Tibial artery (tissue), 4 donors: ENCODE measurements around the gene TMEM266.
"Not testable (repeated sequence)": the region's sequence is repeated elsewhere in the genome, so short reads cannot be mapped to it uniquely, and the experiment has no call there.

ENCODE experiments used
- DNase-seq, 2 donors: peaks; one replicate each; pipeline ENCODE4 v3.0.0-alpha.2; 2019
- H3K27ac ChIP-seq, 2 donors: fragments of 200-600 bp; sonication (generic) in 1 of 2; 1 replicate in 1 of 2; 2 replicates in 1 of 2; pipeline ENCODE4 v1.5.1; 2018 to 2019; ENCODE audit warnings: mild to moderate bottlenecking in 1 of 2
- H3K27me3 ChIP-seq, 2 donors: fragments of 200-600 bp; sonication (generic) in 1 of 2; one replicate each; pipeline versions ENCODE4 v1.5.1 to v1.6.0; 2016 to 2019
- H3K36me3 ChIP-seq, 3 donors: fragments of 200-600 bp; sonication (generic) in 2 of 3; one replicate each; pipeline ENCODE4 v1.5.1; 2016 to 2019; ENCODE audit warnings: mild to moderate bottlenecking in 2 of 3
- H3K4me1 ChIP-seq, 4 donors: fragments of 200-600 bp; sonication (generic) in 2 of 4; 1 replicate in 3 of 4; 2 replicates in 1 of 4; pipeline ENCODE4 v1.5.1; 2016 to 2019
- H3K4me3 ChIP-seq, 2 donors: fragments of 200-600 bp; sonication (generic) in 1 of 2; 1 replicate in 1 of 2; 2 replicates in 1 of 2; pipeline ENCODE4 v1.5.1; 2018 to 2019; ENCODE audit warnings: mild to moderate bottlenecking in 2 of 2
- H3K9me3 ChIP-seq, 3 donors: fragments of 200-600 bp; sonication (generic) in 1 of 3; one replicate each; pipeline ENCODE4 v1.5.1; 2016 to 2019
- intact Hi-C: fragments of 100-400 bp; cut with DNase I; formaldehyde crosslinking; loops from one replicate; pipeline ENCODE4 v1.15.0; 2023; ENCODE audit warnings: low total_unique reads
- TF ChIP-seq, protein P1 (sequence below), 2 experiments: fragments of 200-600 bp in 1 of 2; fragments of 450-650 bp in 1 of 2; IDR thresholded peaks; one replicate each; pipeline ENCODE4 v1.5.1; 2017 to 2019; ENCODE audit warnings: antibody characterized with exemption in 2 of 2, mild to moderate bottlenecking in 1 of 2, moderate library complexity in 1 of 2

Gene TMEM266

DNA sequence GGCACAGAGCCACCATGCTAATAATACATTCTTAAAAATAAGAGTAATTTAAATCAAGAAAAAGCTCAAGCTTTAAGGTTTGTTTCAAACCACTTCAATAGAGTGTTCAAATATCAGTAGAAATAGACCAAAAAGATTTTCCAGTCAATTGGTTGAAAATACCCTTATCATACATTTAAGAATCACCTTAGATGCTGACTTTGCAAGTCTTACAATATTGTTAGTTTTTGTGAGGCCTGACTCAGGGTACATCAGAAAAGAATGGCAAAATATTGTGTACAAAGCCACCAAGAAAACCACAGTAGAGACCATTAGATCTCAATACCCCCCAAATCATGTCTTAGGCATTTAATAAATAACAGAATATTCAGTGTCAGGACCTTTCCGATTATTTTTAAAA lies 27.7 kb upstream of the TMEM266 start:
- Histone ChIP-seq H3K27ac (no peak overlapping the region), H3K36me3 (no peaks in the 10 kb centered on the region), H3K4me1 (no peaks in the 10 kb centered on the region), H3K9me3 (no peaks in the 10 kb centered on the region), H3K4me3 (no peak overlapping the region), H3K27me3 (no peaks in the 10 kb centered on the region)
- TF ChIP-seq, protein P1, sequence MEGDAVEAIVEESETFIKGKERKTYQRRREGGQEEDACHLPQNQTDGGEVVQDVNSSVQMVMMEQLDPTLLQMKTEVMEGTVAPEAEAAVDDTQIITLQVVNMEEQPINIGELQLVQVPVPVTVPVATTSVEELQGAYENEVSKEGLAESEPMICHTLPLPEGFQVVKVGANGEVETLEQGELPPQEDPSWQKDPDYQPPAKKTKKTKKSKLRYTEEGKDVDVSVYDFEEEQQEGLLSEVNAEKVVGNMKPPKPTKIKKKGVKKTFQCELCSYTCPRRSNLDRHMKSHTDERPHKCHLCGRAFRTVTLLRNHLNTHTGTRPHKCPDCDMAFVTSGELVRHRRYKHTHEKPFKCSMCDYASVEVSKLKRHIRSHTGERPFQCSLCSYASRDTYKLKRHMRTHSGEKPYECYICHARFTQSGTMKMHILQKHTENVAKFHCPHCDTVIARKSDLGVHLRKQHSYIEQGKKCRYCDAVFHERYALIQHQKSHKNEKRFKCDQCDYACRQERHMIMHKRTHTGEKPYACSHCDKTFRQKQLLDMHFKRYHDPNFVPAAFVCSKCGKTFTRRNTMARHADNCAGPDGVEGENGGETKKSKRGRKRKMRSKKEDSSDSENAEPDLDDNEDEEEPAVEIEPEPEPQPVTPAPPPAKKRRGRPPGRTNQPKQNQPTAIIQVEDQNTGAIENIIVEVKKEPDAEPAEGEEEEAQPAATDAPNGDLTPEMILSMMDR (IDR thresholded peaks at IDR 0.05), result no peak
- intact Hi-C loops, result no loop called here
- no peak for DNase-seq

DNA sequence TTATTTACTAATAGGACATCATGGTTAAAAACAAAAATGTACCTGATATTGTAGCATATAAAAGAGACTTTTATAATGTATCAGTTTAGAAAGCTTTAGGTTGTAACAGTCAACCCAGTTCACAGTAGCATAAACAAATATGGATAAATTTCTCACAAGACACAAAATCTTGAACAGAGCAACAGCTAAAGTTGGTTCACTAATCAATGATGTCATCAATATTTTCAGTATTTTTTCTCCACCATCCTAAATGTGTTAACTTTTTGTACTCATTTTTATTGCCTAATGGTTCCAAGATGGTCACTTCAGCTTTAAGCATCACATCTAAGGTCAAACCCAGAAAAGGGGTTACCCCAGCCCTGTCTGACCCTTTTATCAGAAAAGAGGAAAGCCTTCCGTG lies 26.3 kb upstream of the TMEM266 start:
- Histone ChIP-seq H3K27me3 (peaks cover 0 to 3% of the 10 kb centered on the region in 2 donors), H3K4me3 (no peak overlapping the region), H3K9me3 (peaks cover 0 to 4% (median 0%) of the 10 kb centered on the region in 3 donors), H3K36me3 (no peaks in the 10 kb centered on the region), H3K27ac (no peak overlapping the region), H3K4me1 (no peaks in the 10 kb centered on the region)
- intact Hi-C loops, result no loop called here
- TF ChIP-seq, protein P1 (IDR thresholded peaks at IDR 0.05), result no peak
- DNase-seq, result no peak

DNA sequence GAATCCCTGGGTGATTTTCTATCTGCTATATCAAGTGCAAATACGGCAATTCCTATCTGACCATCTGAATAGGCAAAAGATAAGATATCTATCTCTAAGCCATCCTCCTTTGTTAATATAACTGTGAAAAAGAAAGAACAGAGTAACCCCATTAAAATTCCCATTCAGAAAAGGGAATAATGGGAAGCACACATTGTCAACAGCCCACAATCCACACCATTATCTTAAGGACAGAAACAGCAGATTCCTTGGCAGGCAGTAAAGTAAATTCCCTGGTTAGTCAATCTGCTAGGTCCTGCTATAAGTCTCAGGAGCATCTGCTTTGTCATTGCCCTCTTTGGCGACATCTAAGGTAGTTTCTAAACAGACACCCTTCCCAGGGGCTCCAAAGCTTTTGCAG lies 25.7 kb upstream of the TMEM266 start:
- H3K27ac ChIP-seq, result no peak overlapping the region
- TF ChIP-seq, protein P1 (IDR thresholded peaks at IDR 0.05), result no peak
- peaks cover 0 to 10% (median 6%) of the 10 kb centered on the region in 3 donors for H3K9me3 ChIP-seq
- no peaks in the 10 kb centered on the region for H3K36me3 ChIP-seq
- H3K4me3 ChIP-seq, result no peak overlapping the region
- H3K27me3 ChIP-seq, result peaks cover 0 to 5% of the 10 kb centered on the region in 2 donors
- intact Hi-C loops, result no loop called here
- no peaks in the 10 kb centered on the region for H3K4me1 ChIP-seq
- no peak for DNase-seq

DNA sequence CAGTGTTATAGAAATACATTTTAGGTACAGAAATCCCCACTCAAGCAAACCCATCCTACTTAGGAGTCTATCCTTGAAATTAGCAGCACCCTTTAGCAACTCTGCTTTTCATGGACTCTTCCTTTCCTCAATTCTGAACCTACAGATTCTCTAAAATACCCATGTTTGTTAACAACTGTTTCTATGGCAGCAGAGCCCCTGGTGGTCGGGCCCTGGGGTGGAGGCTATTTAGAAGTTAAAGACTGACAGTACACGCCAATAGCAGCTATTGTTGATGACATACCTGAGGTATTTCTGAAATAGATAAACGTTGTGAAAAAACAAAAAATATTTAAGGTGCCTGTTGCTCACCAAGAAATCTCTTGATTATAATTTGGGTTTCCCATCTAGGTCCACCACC lies 24.2 kb upstream of the TMEM266 start:
- TF ChIP-seq, protein P1 (IDR thresholded peaks at IDR 0.05), result no peak
- intact Hi-C loops, result no loop called here

DNA sequence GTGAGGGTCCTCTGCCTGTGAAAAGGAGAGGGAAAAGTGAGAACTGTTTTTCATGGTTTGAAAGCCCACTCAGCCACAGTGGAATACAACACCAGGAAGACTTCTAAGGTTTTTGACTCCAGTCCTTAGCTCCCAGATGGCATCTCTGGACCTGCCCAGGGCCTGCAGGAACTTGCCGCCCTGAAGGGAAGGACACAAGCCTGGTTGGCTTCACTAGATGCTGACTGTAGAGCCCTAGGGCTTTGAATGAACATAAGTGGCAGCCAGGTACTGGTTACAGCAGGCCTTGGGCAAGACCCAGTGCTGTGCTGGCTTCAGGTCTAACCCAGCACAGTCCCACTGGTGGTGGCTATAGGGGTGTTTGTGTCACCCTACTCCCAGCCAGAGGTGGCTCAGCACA lies 21.3 kb upstream of the TMEM266 start:
- H3K4me3 ChIP-seq, result no peak overlapping the region
- DNase-seq, result no peak
- peaks cover 0 to 5% of the 10 kb centered on the region in 2 donors for H3K27me3 ChIP-seq
- TF ChIP-seq, protein P1 (IDR thresholded peaks at IDR 0.05), result no peak
- intact Hi-C loops, result no loop called here
- no peaks in the 10 kb centered on the region for H3K36me3 ChIP-seq
- peaks cover 0 to 32% (median 10%) of the 10 kb centered on the region in 3 donors for H3K9me3 ChIP-seq
- H3K27ac ChIP-seq, result no peak overlapping the region
- no peaks in the 10 kb centered on the region for H3K4me1 ChIP-seq

More for the DNA sequence above, 24.2 kb upstream of the TMEM266 start:
- Histone ChIP-seq H3K27me3 (peaks cover 0 to 5% of the 10 kb centered on the region in 2 donors), H3K4me1 (no peaks in the 10 kb centered on the region), H3K27ac (no peak overlapping the region), H3K4me3 (no peak overlapping the region), H3K9me3 (peaks cover 0 to 16% (median 10%) of the 10 kb centered on the region in 3 donors), H3K36me3 (no peaks in the 10 kb centered on the region)
- no peak for DNase-seq

DNA sequence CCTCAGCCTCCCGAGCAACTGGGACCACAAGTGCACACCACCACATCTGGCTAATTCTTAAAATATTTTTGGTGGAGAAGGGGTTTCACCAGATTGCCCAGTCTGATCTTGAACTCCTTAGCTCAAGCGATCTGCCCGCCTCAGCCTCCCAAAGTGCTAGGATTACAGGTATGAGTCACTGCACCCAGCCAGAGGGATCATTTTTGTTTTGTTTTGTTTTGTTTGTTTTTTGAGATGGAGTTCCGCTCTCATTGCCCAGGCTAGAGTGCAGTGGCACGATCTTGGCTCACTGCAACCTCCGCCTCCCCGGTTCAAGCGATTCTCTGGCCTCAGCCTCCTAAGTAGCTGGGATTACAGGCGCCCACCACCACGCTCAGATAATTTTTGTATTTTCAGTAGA lies 5.6 kb upstream of the TMEM266 start:
- DNase-seq, intact Hi-C loops, H3K4me3 ChIP-seq, H3K27ac ChIP-seq, H3K9me3 ChIP-seq, H3K36me3 ChIP-seq: not testable (repeated sequence)
- H3K4me1 ChIP-seq, result peaks cover 0 to 12% (median 9%) of the 10 kb centered on the region in 4 donors
- H3K27me3 ChIP-seq, result peaks cover 0 to 49% of the 10 kb centered on the region in 2 donors
